ENCODE results near the gene ABCC5.
"Not testable (repeated sequence)": the region's sequence is repeated elsewhere in the genome, so short reads cannot be mapped to it uniquely, and the experiment has no call there.

ABCC5 gene

GRCh38 chr3:184016811-184017671, 643 bp downstream of the ABCC5 start:
- DNase-seq (ENCODE audit: low read depth in 2 of 2, low spot score in 1 of 2) = peak; percentile 1 to 7

DNA sequence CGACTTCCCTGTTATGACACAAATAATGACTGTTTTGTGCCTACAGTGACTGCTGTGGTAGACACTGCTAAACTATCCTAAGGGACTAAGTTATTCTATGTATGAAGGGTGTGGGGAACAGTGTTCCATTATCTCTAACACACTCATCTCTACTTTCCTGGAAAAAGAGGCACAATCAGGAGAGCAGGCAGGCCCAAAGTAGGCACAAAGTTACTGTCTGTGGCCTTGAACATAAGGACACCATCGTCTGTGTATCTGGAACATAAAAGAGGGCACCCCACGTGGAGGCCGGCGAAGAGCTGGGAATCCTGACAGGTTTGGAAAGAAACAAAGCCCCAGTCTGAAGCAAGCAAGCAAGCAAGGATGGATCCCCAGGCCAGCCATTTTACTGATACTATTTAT, 1.5 kb downstream of the ABCC5 start:
- no peak for DNase-seq (ENCODE audit: low read depth in 2 of 2, low spot score in 1 of 2)

- DNase-seq (ENCODE audit: low read depth in 2 of 2, low spot score in 1 of 2) = no peak
These were observed 2.2 kb downstream of the ABCC5 start for GRCh38 chr3:184015381-184016019.

DNA sequence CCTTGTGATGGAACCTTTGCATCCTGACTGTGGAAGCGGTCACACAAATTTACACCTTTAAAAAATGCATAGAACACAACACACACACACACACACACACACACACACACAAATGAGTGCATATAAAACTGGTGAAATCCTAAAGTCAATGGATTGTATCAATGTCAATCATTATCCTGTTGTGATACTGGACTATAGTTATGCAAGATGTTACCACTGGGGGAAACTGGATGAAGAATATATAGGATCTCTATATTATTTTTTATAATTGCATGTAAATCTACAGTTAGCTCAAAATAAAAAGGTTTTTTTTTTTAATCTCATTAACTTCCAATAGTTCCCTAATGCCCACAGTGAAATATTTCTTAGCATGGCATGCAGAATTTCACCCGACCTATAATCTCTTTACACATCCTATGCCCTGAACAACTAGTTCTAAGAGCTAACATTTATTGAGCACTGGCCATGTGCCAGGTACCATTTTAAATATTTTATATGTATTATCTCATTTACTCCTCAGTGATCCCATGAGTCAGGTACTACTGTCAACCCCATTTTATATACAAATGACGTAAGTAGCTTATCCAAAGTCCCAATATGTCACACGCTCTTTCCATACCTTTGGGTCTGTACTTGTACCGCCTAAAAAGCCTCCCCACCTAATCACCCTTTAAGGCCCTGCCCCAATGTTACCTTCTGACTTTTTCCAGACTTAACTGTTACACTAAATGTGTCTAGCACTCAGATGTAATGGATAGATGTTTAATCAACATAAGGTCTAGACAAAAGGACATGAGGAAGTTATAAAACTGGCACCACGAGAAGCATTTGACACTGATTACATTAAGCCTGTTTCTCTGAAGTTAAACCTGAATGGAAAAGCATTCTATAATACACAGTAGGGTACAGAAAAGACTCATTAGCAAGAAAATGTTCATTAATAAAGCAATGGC, 5.5 kb downstream of the ABCC5 start:
- no peak for DNase-seq (ENCODE audit: low read depth in 2 of 2, low spot score in 1 of 2)

GRCh38 chr3:184011230-184011876, 6.3 kb downstream of the ABCC5 start:
- no peak for DNase-seq (ENCODE audit: low read depth in 2 of 2, low spot score in 1 of 2)

DNA sequence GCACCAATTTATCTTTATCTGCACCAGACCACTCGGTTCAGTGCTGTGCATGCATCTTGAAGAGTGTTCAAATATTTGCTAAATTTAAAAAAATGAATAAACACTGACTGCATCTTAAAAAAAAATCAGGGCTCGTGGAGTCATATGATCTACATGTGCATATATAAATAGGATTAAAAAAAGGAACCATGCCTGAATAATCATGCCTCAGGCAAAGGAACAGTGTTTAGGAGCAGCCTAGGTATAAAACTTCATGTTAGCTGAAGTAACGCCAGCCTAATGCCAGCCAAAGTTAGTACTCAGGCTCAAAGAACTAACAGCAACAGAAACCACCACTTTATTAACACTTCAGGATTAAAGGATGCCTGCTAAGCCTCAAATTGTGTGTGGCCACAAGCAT, 9.5 kb downstream of the ABCC5 start:
- no peak for DNase-seq (ENCODE audit: low read depth in 2 of 2, low spot score in 1 of 2)

GRCh38 chr3:184007143-184007813, 10.4 kb downstream of the ABCC5 start:
- not testable (repeated sequence) for DNase-seq (ENCODE audit: low read depth in 2 of 2, low spot score in 1 of 2)

- DNase-seq (ENCODE audit: low read depth in 2 of 2, low spot score in 1 of 2) = no peak
These were observed 11.7 kb downstream of the ABCC5 start for GRCh38 chr3:184005941-184006507.

GRCh38 chr3:184004476-184004875, 13.2 kb downstream of the ABCC5 start:
- no peak for DNase-seq (ENCODE audit: low read depth in 2 of 2, low spot score in 1 of 2)

DNA sequence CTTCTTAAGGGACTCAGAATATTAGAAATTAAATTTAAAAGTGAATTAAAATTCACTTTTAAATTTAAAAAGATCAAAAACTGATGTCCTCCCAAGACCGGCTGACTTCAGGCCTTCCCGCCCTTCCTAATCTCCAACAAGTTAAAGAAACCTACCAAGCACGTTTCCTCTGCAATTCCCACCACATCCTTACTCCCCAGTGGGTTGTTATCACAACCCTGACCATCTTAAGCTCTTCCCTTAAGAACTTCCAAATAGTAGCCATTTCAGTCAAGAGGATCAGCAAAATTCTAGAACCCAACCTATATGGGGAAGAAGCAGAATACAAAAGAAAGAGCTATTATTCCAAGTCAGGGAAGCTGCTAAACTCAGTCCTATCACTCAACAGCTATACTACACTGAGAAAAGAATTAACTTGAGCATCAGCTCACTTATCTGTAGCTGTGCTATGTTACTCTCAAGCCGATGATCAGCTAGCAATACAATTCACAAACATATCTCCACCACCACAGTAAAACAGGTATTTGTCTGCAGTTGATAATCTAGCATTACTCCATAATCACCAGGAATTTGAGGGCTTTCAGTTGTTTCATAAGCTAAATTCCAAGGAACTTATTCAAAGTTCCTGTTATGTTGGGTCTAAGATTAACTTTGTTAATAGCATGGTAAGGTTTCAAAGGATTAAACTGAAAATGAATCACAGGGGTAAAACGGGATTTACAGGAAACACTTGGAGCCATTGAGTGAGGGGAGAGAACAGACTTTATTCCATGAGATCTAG, 14.3 kb downstream of the ABCC5 start:
- DNase-seq (ENCODE audit: low read depth in 2 of 2, low spot score in 1 of 2) = no peak

DNA sequence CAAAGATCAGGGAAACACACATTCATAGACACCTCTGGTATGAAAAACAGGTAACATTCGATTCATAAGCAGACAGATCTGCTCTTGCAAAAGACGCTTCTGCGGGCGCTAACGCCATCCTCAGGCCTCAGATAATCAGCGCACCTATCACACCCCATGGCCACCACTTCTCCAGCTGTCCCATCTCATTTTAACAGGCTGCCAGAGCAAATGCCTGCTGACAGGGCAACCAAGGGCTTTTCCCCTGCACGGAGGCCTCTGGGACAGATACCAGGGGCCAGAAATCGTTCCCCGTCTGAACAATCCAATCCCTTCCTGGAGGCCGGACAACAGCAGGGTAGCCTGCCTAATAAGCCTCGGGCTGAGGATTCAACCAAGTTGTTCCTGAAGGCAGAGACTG, 15.2 kb downstream of the ABCC5 start:
- DNase-seq (ENCODE audit: low read depth in 2 of 2, low spot score in 1 of 2) = no peak

DNA sequence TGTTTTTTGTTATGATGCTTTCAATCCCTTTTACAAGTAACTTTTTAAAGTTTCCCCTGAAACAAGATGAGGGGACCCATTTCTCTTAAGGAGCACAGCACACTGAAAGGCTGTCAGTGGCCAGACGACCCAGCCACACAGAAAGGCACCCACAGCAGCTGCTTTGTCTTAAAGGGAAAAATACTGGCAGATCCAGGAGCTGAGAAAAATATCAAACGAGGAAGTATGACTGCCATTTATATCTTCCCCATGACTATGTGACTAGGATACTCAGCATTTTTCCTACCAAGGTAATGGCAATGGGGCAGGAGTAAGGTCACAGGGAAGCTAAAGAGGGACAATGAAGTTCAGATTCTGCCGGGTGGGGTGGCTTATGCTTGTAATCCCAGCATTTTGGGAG, 15.9 kb downstream of the ABCC5 start:
- DNase-seq (ENCODE audit: low read depth in 2 of 2, low spot score in 1 of 2) = no peak

DNA sequence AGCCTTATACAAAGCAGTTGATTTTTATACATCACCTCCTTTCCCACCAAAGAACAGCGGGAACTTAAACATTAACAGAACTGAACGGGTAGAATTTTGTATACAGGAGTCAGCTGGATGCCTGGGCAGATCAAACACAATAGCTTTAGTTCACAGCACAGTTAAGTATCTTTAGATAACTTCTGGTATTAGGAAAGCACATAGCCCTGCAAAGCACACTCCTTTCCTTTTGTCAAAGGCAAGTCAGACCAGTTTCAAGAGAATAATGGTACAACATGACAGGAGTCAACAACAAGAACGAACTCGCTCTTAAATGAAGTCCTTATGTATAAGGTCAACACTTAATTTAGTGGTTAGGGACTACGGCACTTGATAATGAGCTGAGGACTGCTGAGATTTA, 26.3 kb downstream of the ABCC5 start:
- no peak for DNase-seq (ENCODE audit: low read depth in 2 of 2, low spot score in 1 of 2)

- DNase-seq (ENCODE audit: low read depth in 2 of 2, low spot score in 1 of 2) = no peak
These were observed 29.4 kb downstream of the ABCC5 start for GRCh38 chr3:183988216-183988790.

- no peak for DNase-seq (ENCODE audit: low read depth in 2 of 2, low spot score in 1 of 2)
These were observed 30.6 kb downstream of the ABCC5 start for GRCh38 chr3:183987000-183987600.

DNA sequence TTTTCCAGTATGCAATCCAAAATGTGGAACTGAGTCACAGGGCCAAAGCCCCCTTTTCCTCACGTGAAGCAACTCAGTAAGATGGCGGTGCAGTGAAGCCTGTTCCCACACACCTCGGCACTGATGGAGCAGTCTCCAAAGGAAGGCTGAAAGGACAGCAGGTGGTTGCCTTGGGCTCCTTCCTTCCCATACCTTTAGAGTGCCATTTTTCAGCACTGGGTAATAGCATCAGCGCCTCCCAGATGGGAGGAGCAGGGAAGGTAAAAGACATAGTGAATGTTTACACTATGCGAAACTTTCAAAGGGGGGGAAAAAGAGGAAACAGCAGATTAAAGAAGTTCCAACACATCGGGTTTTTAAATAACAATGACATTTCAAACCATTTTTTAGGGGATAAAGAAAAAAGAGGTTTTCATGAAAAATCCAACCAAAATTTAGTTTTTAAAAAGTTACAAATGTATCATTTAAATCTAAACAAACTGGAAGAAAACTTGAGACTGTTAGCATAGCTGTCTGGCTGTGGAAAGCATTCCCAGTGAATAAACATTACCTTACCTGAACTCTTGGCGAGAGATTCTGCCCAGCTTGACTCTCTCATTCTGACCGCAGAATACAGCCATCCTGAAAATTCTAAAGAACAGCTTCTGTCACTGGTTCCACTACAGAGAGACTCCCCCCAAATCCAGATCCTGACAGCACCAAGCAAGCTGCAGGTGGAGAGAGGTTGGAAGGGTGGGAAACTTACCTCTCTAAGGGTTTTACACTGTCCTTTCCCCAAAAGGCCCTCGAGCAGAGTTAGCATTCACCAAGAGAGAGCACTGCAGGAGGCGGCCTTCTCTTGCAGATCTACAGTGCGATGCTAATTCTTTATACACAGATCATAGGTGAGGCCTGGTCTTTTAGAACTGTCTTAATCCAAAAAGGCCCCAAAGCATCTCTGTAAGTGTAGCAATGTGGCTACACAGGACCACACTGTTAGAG, 32.6 kb downstream of the ABCC5 start:
- DNase-seq (ENCODE audit: low read depth in 2 of 2, low spot score in 1 of 2) = no peak

GRCh38 chr3:183984127-183984740, 33.5 kb downstream of the ABCC5 start:
- DNase-seq (ENCODE audit: low read depth in 2 of 2, low spot score in 1 of 2) = no peak
